Breast epithelium (tissue), 3 donors: ENCODE measurements around the gene USP2.

Experiments
- CTCF ChIP-seq, 3 donors: fragments of 450-650 bp; IDR thresholded peaks; one replicate each; pipeline ENCODE4 v1.5.1; 2016 to 2017; ENCODE audit warnings: antibody characterized with exemption in 3 of 3, mild to moderate bottlenecking in 3 of 3, moderate library complexity in 3 of 3
- POLR2A ChIP-seq: fragments of 450-650 bp; IDR thresholded peaks from one replicate; pipeline ENCODE4 v1.6.1; 2016; ENCODE audit warnings: antibody characterized with exemption, mild to moderate bottlenecking, moderate library complexity
- POLR2AphosphoS5 ChIP-seq, 3 donors: sonication (generic); formaldehyde crosslinking; IDR thresholded peaks; one replicate each; pipeline ENCODE4 v1.6.1; 2017; ENCODE audit warnings: antibody characterized with exemption in 3 of 3

GRCh38 chr11:119418759-119419158 is 37.3 kb upstream of the USP2 start:
- TF ChIP-seq CTCF (IDR thresholded peaks at IDR 0.05) (no peak), POLR2AphosphoS5 (IDR thresholded peaks at IDR 0.05) (no peak), POLR2A (no peak)
